ENCODE data around the gene RSPH6A.
A peak's percentile ranks its signal among the peaks of the same experiment; 100 is the strongest.

Gene RSPH6A

GRCh38 chr19:45814851-45815480, at the start of gene RSPH6A:
TSS of gene RSPH6A (minus strand) at chr19:45815308. CDS start at chr19:45815176, 132 bp downstream.
- no peak for DNase-seq

- no peak for DNase-seq
These were observed 49.5 kb upstream of the RSPH6A start for GRCh38 chr19:45864629-45865082.

GRCh38 chr19:45863840-45864628, 48.9 kb upstream of the RSPH6A start, which contains the start of gene FOXA3:
TSS of gene FOXA3 (plus strand) at chr19:45864326. CDS start at chr19:45864457, 131 bp downstream.
- peak; percentile 52 for DNase-seq

- DNase-seq: no peak
These were observed 48.3 kb upstream of the RSPH6A start for GRCh38 chr19:45863335-45863839.

GRCh38 chr19:45862564-45863334, 47.6 kb upstream of the RSPH6A start, which contains the start of gene SYMPK:
TSS of gene SYMPK (minus strand) at chr19:45863147. CDS start at chr19:45854495, 8,652 bp downstream.
- peak; percentile 99 for DNase-seq

- no peak for DNase-seq
These were observed 47.1 kb upstream of the RSPH6A start for GRCh38 chr19:45862271-45862563.

GRCh38 chr19:45860359-45861259, 45.5 kb upstream of the RSPH6A start:
- no peak for DNase-seq

- DNase-seq: no peak
These were observed 39.2 kb upstream of the RSPH6A start for GRCh38 chr19:45854167-45854778.

GRCh38 chr19:45852983-45853382, 37.9 kb upstream of the RSPH6A start:
- DNase-seq: no peak

- no peak for DNase-seq
These were observed 37.1 kb upstream of the RSPH6A start for GRCh38 chr19:45852145-45852750.

- DNase-seq: no peak
These were observed 33.8 kb upstream of the RSPH6A start for GRCh38 chr19:45848922-45849321.

- no peak for DNase-seq
These were observed 32.6 kb upstream of the RSPH6A start for GRCh38 chr19:45847663-45848062.

GRCh38 chr19:45842198-45842597, 27.1 kb upstream of the RSPH6A start:
- DNase-seq: no peak

- no peak for DNase-seq
These were observed 19.9 kb upstream of the RSPH6A start for GRCh38 chr19:45834970-45835369.

GRCh38 chr19:45828945-45829344, 13.8 kb upstream of the RSPH6A start:
- no peak for DNase-seq

GRCh38 chr19:45828523-45828922, 13.4 kb upstream of the RSPH6A start:
- DNase-seq: no peak

- no peak for DNase-seq
These were observed 12.5 kb upstream of the RSPH6A start for GRCh38 chr19:45827459-45828093.

GRCh38 chr19:45826934-45827333, 11.8 kb upstream of the RSPH6A start:
- DNase-seq: no peak

- DNase-seq: no peak
These were observed 11.1 kb upstream of the RSPH6A start for GRCh38 chr19:45825917-45826893.

- no peak for DNase-seq
These were observed 10.1 kb upstream of the RSPH6A start for GRCh38 chr19:45825263-45825605.
